Stomach smooth muscle (tissue), 2 donors: ENCODE data around the gene CNNM4.
A peak's percentile ranks its signal among the peaks of the same experiment; 100 is the strongest.

Experiments
- H3K27ac ChIP-seq: one replicate; pipeline ENCODE4 v1.7.0; 2013; ENCODE audit warnings: mild to moderate bottlenecking, low read length, inconsistent platforms
- H3K27me3 ChIP-seq, 2 donors: one replicate each; pipeline ENCODE4 v1.7.0; 2013; ENCODE audit warnings: low read length in 2 of 2; ENCODE audit not compliant: insufficient read depth in 2 of 2, control insufficient read depth in 1 of 2
- H3K36me3 ChIP-seq, 2 donors: one replicate each; pipeline ENCODE4 v1.7.0; 2013; ENCODE audit warnings: low read length in 2 of 2; ENCODE audit not compliant: control insufficient read depth in 2 of 2, insufficient read depth in 2 of 2
- H3K4me1 ChIP-seq: one replicate; pipeline ENCODE4 v1.7.0; 2013; ENCODE audit warnings: low read length; ENCODE audit not compliant: control insufficient read depth, insufficient read depth
- H3K4me3 ChIP-seq, 2 donors: one replicate each; pipeline ENCODE4 v1.7.0; 2013; ENCODE audit warnings: low read length in 2 of 2
- H3K9ac ChIP-seq, 2 donors: one replicate each; pipeline ENCODE4 v1.7.0; 2013; ENCODE audit warnings: low read length in 2 of 2, mild to moderate bottlenecking in 1 of 2
- H3K9me3 ChIP-seq, 2 donors: one replicate each; pipeline ENCODE4 v1.7.0; 2013; ENCODE audit warnings: low read length in 2 of 2; ENCODE audit not compliant: control insufficient read depth in 2 of 2
- donor health status: healthy.
- donor health status: Pancreatic carcinoma.

The CNNM4 gene

GRCh38 chr2:96760036-96760985 lies at the start of gene CNNM4:
TSS of gene CNNM4 (plus strand) at chr2:96760902. CDS start at chr2:96761000, 98 bp downstream.
- H3K9ac ChIP-seq = peak within 1 kb of the TSS; percentile 78 to 85
- H3K4me3 ChIP-seq = peak within 1 kb of the TSS; percentile 95 to 99
- peak within 1 kb of the TSS; percentile 64 for H3K27ac ChIP-seq

GRCh38 chr2:96710985-96711384 lies 49.7 kb upstream of the CNNM4 start:
- Histone ChIP-seq H3K4me1 (peaks cover 3% of the 10 kb centered on the region), H3K36me3 (peaks cover 51 to 55% of the 10 kb centered on the region in 2 donors), H3K9ac (no peak overlapping the region), H3K9me3 (no peaks in the 10 kb centered on the region), H3K27me3 (no peaks in the 10 kb centered on the region), H3K4me3 (no peak overlapping the region), H3K27ac (no peak overlapping the region)

More at GRCh38 chr2:96760036-96760985, at the start of gene CNNM4:
- no peaks in the 10 kb centered on the region for H3K36me3 ChIP-seq
- no peaks in the 10 kb centered on the region for H3K9me3 ChIP-seq
- peaks cover 41% of the 10 kb centered on the region for H3K4me1 ChIP-seq
- no peaks in the 10 kb centered on the region for H3K27me3 ChIP-seq

- H3K9me3 ChIP-seq = no peaks in the 10 kb centered on the region
- H3K27ac ChIP-seq = no peak overlapping the region
- H3K4me1 ChIP-seq = no peaks in the 10 kb centered on the region
- H3K36me3 ChIP-seq = peaks cover 19 to 21% of the 10 kb centered on the region in 2 donors
- no peak overlapping the region for H3K9ac ChIP-seq
- H3K4me3 ChIP-seq = no peak overlapping the region
- H3K27me3 ChIP-seq = no peaks in the 10 kb centered on the region
Measured at GRCh38 chr2:96715658-96716057, 45.0 kb upstream of the CNNM4 start.

GRCh38 chr2:96716388-96716787 lies 44.3 kb upstream of the CNNM4 start:
- no peak overlapping the region for H3K9ac ChIP-seq
- H3K9me3 ChIP-seq = no peaks in the 10 kb centered on the region
- H3K27me3 ChIP-seq = no peaks in the 10 kb centered on the region
- no peak overlapping the region for H3K27ac ChIP-seq
- H3K4me3 ChIP-seq = no peak overlapping the region
- peaks cover 12 to 14% of the 10 kb centered on the region in 2 donors for H3K36me3 ChIP-seq
- no peaks in the 10 kb centered on the region for H3K4me1 ChIP-seq

- no peaks in the 10 kb centered on the region for H3K4me1 ChIP-seq
- peaks cover 20 to 28% of the 10 kb centered on the region in 2 donors for H3K36me3 ChIP-seq
- no peak overlapping the region for H3K9ac ChIP-seq
- no peak overlapping the region for H3K4me3 ChIP-seq
- H3K9me3 ChIP-seq = no peaks in the 10 kb centered on the region
- no peak overlapping the region for H3K27ac ChIP-seq
- H3K27me3 ChIP-seq = no peaks in the 10 kb centered on the region
Measured at GRCh38 chr2:96726131-96726530, 34.6 kb upstream of the CNNM4 start.

GRCh38 chr2:96727431-96727830 lies 33.3 kb upstream of the CNNM4 start:
- Histone ChIP-seq H3K27me3 (no peaks in the 10 kb centered on the region), H3K9me3 (no peaks in the 10 kb centered on the region), H3K36me3 (peaks cover 23 to 30% of the 10 kb centered on the region in 2 donors), H3K4me1 (no peaks in the 10 kb centered on the region), H3K9ac (no peak overlapping the region), H3K4me3 (no peak overlapping the region), H3K27ac (no peak overlapping the region)

- Histone ChIP-seq H3K9me3 (no peaks in the 10 kb centered on the region), H3K4me3 (no peak overlapping the region), H3K27ac (no peak overlapping the region), H3K36me3 (peaks cover 34 to 40% of the 10 kb centered on the region in 2 donors), H3K4me1 (no peaks in the 10 kb centered on the region), H3K9ac (no peak overlapping the region), H3K27me3 (no peaks in the 10 kb centered on the region)
Measured at GRCh38 chr2:96729748-96730147, 31.0 kb upstream of the CNNM4 start.

- no peak overlapping the region for H3K27ac ChIP-seq
- H3K4me1 ChIP-seq = no peaks in the 10 kb centered on the region
- no peaks in the 10 kb centered on the region for H3K9me3 ChIP-seq
- no peaks in the 10 kb centered on the region for H3K27me3 ChIP-seq
- H3K4me3 ChIP-seq = no peak overlapping the region
- H3K36me3 ChIP-seq = peaks cover 34 to 40% of the 10 kb centered on the region in 2 donors
- no peak overlapping the region for H3K9ac ChIP-seq
Measured at GRCh38 chr2:96730212-96730611, 30.5 kb upstream of the CNNM4 start.

GRCh38 chr2:96733931-96734330 lies 26.8 kb upstream of the CNNM4 start:
- Histone ChIP-seq H3K27me3 (no peaks in the 10 kb centered on the region), H3K9ac (no peak overlapping the region), H3K9me3 (no peaks in the 10 kb centered on the region), H3K27ac (no peak overlapping the region), H3K4me3 (no peak overlapping the region), H3K4me1 (peaks cover under 1% of the 10 kb centered on the region), H3K36me3 (peaks cover 28 to 33% of the 10 kb centered on the region in 2 donors)

GRCh38 chr2:96734880-96735583 lies 25.7 kb upstream of the CNNM4 start:
- Histone ChIP-seq H3K9ac (no peak overlapping the region), H3K27ac (no peak overlapping the region), H3K4me1 (peaks cover 7% of the 10 kb centered on the region), H3K27me3 (no peaks in the 10 kb centered on the region), H3K4me3 (no peak overlapping the region), H3K9me3 (no peaks in the 10 kb centered on the region), H3K36me3 (peaks cover 25 to 32% of the 10 kb centered on the region in 2 donors)
